Endodermal cell (in vitro differentiated cells): ENCODE data around the gene CDH15. TPM values are rescaled to one million over a fixed set of nuclear protein-coding genes. Genes with fewer than 3 reads are reported as not detected.

Experiments
- total RNA-seq, 2 donors: library from RNA; stranded (reverse); fragmentation: NEBNext Ultra II Directional in 1 of 2; extraction: Animal tissue kit (Norgen Biotek cat#: 25700) in 1 of 2; gene quantifications; 2 replicates in 1 of 2; 3 replicates in 1 of 2; pipeline ENCODE4 v1.2.1, GENCODE V29; 2021

CDH15 gene
- total RNA-seq, 2 donors from 2014 or later: 0.11 to 0.15 TPM

Other genes starting within 250 kb of the CDH15 start
- 1 to 10 TPM; 1.0 to 3.1 TPM for gene CBFA2T3, start 194.5 kb upstream of the CDH15 start, total RNA-seq
- gene ACSF3, start 77.9 kb upstream of the CDH15 start, total RNA-seq: 10 to 100 TPM; 34.8 to 35.5 TPM
- 10 to 100 TPM in 1 of 2 donors, 1 to 10 TPM in 1; 9.7 to 33.9 TPM for gene SLC22A31, start 28.8 kb downstream of the CDH15 start, total RNA-seq
- 10 to 100 TPM; 13.0 to 16.3 TPM for gene ZNF778, start 46.0 kb downstream of the CDH15 start, total RNA-seq